AG08395 (cell line): ENCODE measurements around the gene CNPY1.
"Not testable (repeated sequence)": the region's sequence is repeated elsewhere in the genome, so short reads cannot be mapped to it uniquely, and the experiment has no call there.

ENCODE experiments used
- DNase-seq: peaks from one replicate; pipeline ENCODE4 v3.0.0; 2012; ENCODE audit warnings: mixed read lengths, low spot score

CNPY1 gene

GRCh38 chr7:155578016-155578415, 31.7 kb upstream of the CNPY1 start:
- DNase-seq = no peak

- no peak for DNase-seq
These were observed 31.1 kb upstream of the CNPY1 start for GRCh38 chr7:155577509-155577905.

GRCh38 chr7:155576900-155577508, 30.6 kb upstream of the CNPY1 start:
- no peak for DNase-seq

- no peak for DNase-seq
These were observed 30.1 kb upstream of the CNPY1 start for GRCh38 chr7:155576416-155576815.

GRCh38 chr7:155574556-155575290, 28.4 kb upstream of the CNPY1 start:
- no peak for DNase-seq

GRCh38 chr7:155571581-155572345, 25.4 kb upstream of the CNPY1 start:
- no peak for DNase-seq

- no peak for DNase-seq
These were observed 24.6 kb upstream of the CNPY1 start for GRCh38 chr7:155570991-155571390.

- no peak for DNase-seq
These were observed 24.0 kb upstream of the CNPY1 start for GRCh38 chr7:155570171-155570958.

GRCh38 chr7:155569681-155570080, 23.3 kb upstream of the CNPY1 start:
- DNase-seq = no peak

- no peak for DNase-seq
These were observed 22.6 kb upstream of the CNPY1 start for GRCh38 chr7:155568842-155569494.

- DNase-seq = no peak
These were observed 21.9 kb upstream of the CNPY1 start for GRCh38 chr7:155568333-155568660.

GRCh38 chr7:155567646-155568332, 21.4 kb upstream of the CNPY1 start:
- DNase-seq = no peak

- no peak for DNase-seq
These were observed 19.9 kb upstream of the CNPY1 start for GRCh38 chr7:155566011-155566836.

GRCh38 chr7:155565596-155565995, 19.2 kb upstream of the CNPY1 start:
- no peak for DNase-seq

- DNase-seq = not testable (repeated sequence)
These were observed 16.6 kb upstream of the CNPY1 start for GRCh38 chr7:155562976-155563375.

GRCh38 chr7:155562106-155562505, 15.7 kb upstream of the CNPY1 start:
- DNase-seq = no peak

- no peak for DNase-seq
These were observed 14.8 kb upstream of the CNPY1 start for GRCh38 chr7:155560982-155561686.

- no peak for DNase-seq
These were observed 14.0 kb upstream of the CNPY1 start for GRCh38 chr7:155560196-155560885.

GRCh38 chr7:155559519-155560108, 13.3 kb upstream of the CNPY1 start:
- no peak for DNase-seq
